Measurements from ENCODE around the gene FAM47E. TPM values are rescaled to one million over a fixed set of nuclear protein-coding genes. Genes with fewer than 3 reads are reported as not detected.

FAM47E gene
- total RNA-seq, 4 donors from 2014 or later: 0.56 to 6.8 (median 3.8) TPM

GRCh38 chr4:76219299-76220055 is 32.0 kb upstream of the FAM47E start:
- H3K36me3 ChIP-seq: no peaks in the 10 kb centered on the region

GRCh38 chr4:76224171-76224570 is 27.4 kb upstream of the FAM47E start:
- DNase-seq (no peak), ATAC-seq (no peak)
- Histone ChIP-seq H3K4me3 (no peak overlapping the region), H3K27me3 (no peaks in the 10 kb centered on the region), H3K9me3 (no peaks in the 10 kb centered on the region), H3K36me3 (no peaks in the 10 kb centered on the region), H3K27ac (no peak overlapping the region), H3K4me1 (peaks cover 7 to 11% of the 10 kb centered on the region in 2 donors)
- intact Hi-C loops (cut with DNase I; ENCODE audit: low total_unique reads) (no loop called here), in situ Hi-C loops (cut with MboI; ENCODE audit: low sequenced_read_pairs in 4 of 4) (no loop called here)
- no peak for TF ChIP-seq CTCF (IDR thresholded peaks at IDR 0.05 in 4 of 5, conservative IDR thresholded peaks at IDR 0.05 in 1 of 5)
- no peak for TF ChIP-seq POLR2A (IDR thresholded peaks at IDR 0.05)

More at GRCh38 chr4:76219299-76220055, 32.0 kb upstream of the FAM47E start:
- in situ Hi-C loops (cut with MboI; ENCODE audit: low sequenced_read_pairs in 4 of 4) (no loop called here), intact Hi-C loops (cut with DNase I; ENCODE audit: low total_unique reads) (loop anchor here (10.0 kb wide), 2 partner anchors 495 to 855 kb away; partner anchors contain the start of genes CCNI and USO1)
- peak; percentile 79 to 85 for ATAC-seq
- Histone ChIP-seq H3K4me3 (peak overlapping the region in 1 of 4 donors; percentile 8), H3K27me3 (no peaks in the 10 kb centered on the region), H3K4me1 (peaks cover 50 to 57% of the 10 kb centered on the region in 2 donors), H3K9me3 (no peaks in the 10 kb centered on the region), H3K27ac (peak overlapping the region; percentile 90 to 97 (median 96))
- no peak for TF ChIP-seq POLR2A (IDR thresholded peaks at IDR 0.05)
- no peak for TF ChIP-seq CTCF (IDR thresholded peaks at IDR 0.05 in 4 of 5, conservative IDR thresholded peaks at IDR 0.05 in 1 of 5)
- no peak for DNase-seq

GRCh38 chr4:76226418-76226817 is 25.1 kb upstream of the FAM47E start:
- no peak for TF ChIP-seq POLR2A (IDR thresholded peaks at IDR 0.05)
- no peak for TF ChIP-seq CTCF (IDR thresholded peaks at IDR 0.05 in 4 of 5, conservative IDR thresholded peaks at IDR 0.05 in 1 of 5)
- no peak overlapping the region for H3K4me3 ChIP-seq
- no peaks in the 10 kb centered on the region for H3K4me1 ChIP-seq
- H3K27ac ChIP-seq: no peak overlapping the region
- H3K9me3 ChIP-seq: no peaks in the 10 kb centered on the region
- DNase-seq (no peak), ATAC-seq (no peak)
- intact Hi-C loops (cut with DNase I; ENCODE audit: low total_unique reads): no loop called here
- in situ Hi-C loops (cut with MboI; ENCODE audit: low sequenced_read_pairs in 4 of 4): no loop called here
- no peaks in the 10 kb centered on the region for H3K36me3 ChIP-seq
- no peaks in the 10 kb centered on the region for H3K27me3 ChIP-seq

- in situ Hi-C loops (cut with MboI; ENCODE audit: low sequenced_read_pairs in 4 of 4): no loop called here
- TF ChIP-seq CTCF (IDR thresholded peaks at IDR 0.05 in 4 of 5, conservative IDR thresholded peaks at IDR 0.05 in 1 of 5): no peak
These were observed 18.8 kb upstream of the FAM47E start for GRCh38 chr4:76232681-76233080.

More at GRCh38 chr4:76232681-76233080, 18.8 kb upstream of the FAM47E start:
- H3K36me3 ChIP-seq: no peaks in the 10 kb centered on the region
- intact Hi-C loops (cut with DNase I; ENCODE audit: low total_unique reads): no loop called here
- DNase-seq (no peak), ATAC-seq (no peak)
- no peaks in the 10 kb centered on the region for H3K27me3 ChIP-seq
- H3K27ac ChIP-seq: peak overlapping the region in 1 of 4 donors; percentile 92
- no peaks in the 10 kb centered on the region for H3K9me3 ChIP-seq
- H3K4me1 ChIP-seq: peaks cover 14 to 30% of the 10 kb centered on the region in 2 donors
- H3K4me3 ChIP-seq: no peak overlapping the region

Measured in gastrocnemius medialis (tissue), 4 donors.